Central memory CD4-positive, alpha-beta T cell (primary cell): ENCODE data around the gene BSN.
A peak's percentile ranks its signal among the peaks of the same experiment; 100 is the strongest.

Experiments
- DNase-seq: peaks from one replicate; pipeline ENCODE4 v3.0.0; 2022

Gene BSN

DNA sequence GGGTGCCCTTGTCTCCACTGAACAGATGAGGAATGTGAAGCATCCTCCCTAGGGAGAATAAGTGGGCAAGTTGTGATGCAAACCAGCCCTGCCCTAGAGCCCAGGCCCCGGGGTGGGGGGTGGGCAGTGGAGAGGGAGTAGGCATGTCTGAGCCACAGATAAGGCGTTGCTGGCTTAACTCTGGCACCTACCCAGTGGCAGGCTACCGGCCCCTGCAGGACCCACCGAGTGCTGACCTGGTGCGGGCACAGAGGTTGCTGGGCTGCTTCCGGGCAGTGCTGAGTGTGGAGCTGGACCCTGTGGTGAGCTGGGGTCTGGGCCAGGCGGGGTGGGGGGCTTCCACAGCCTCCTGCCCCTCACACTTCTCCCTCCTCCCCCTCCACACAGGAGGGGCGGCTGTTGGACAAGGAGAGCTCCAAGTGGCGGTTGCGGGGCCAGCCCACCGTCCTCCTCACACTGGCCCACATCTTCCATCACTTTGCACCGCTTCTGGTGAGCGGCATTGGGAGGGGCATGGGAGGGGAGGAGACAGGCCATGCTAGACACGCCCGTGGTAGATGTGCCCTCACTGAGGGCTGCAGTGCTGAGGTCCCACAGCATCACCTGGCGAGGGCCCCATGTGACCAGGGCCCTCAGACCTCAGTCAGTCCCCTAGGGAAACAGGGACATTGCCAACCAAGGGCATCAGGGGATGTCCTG, 145.2 kb downstream of the BSN start:
- no peak for DNase-seq

DNA sequence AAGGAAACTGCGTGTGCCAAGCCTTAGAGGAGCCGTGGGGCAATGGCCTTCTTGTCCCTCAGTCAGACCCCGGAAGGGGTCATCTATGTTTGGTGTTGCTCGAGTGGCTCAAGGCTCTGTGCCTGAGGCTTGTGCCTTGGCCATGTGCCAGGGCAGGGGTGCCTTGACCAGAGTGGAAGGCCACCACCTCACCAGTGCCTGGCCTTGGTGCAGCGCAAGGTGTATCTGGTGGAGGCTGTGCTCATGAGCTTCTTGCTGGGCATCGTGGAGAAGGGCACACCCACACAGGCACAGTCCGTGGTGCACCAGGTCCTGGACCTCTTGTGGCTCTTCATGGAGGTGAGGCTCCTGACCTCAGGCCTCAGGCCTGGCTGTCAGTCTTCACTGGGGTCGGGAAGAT, 145.7 kb downstream of the BSN start:
- DNase-seq: no peak

- DNase-seq: no peak
Measured at GRCh38 chr3:49700453-49701128, 146.3 kb downstream of the BSN start.

GRCh38 chr3:49701388-49702077, 147.3 kb downstream of the BSN start:
- DNase-seq: no peak

DNA sequence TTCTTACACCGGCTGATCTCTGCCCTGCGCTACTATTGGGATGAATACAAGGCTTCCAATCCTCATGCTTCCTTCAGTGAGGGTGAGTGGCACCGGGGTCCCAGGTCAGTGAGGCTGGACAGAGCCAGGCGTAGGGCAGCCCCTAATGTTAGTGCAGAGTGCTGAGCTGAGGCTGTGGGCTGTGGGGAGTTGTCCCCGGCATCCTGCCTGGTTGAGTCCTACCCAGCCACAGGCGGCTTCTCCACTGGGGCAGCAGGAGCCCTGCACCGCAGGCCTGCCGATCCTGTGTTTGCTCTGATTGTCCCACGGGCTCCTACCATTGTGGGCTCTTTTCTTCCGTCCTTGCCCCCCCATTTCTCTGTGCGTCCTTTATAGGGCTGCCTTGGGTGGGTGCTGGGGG, 148.4 kb downstream of the BSN start:
- DNase-seq: no peak

DNA sequence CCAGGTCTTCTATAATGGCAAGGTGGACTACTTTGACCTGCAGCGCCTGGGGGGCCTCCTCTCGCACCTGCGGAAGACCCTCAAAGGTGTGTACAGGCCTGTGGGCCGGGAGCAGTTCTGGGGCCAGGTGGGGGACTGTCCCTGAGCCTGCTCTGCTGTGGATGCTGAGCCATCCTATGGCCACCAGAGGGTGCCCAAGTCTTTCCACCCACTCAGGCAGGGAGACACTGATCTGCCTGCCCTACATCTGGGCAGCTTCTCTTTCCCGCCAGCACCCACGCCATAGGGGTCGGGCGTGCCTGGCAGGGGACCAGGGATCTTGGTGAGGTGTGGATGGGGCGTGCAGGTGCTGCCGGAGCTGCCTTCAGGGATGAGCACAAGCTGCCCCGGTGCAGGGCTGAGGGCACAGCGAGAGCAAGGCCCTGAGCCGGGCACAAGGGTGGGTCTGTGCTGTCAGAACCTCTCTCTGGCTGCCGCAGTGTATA, 149.2 kb downstream of the BSN start:
- DNase-seq: peak; percentile 60

GRCh38 chr3:49703956-49704355, 149.7 kb downstream of the BSN start:
- no peak for DNase-seq

GRCh38 chr3:49704629-49705028, 150.4 kb downstream of the BSN start:
- DNase-seq: no peak

GRCh38 chr3:49705390-49705960, 151.2 kb downstream of the BSN start:
- no peak for DNase-seq

DNA sequence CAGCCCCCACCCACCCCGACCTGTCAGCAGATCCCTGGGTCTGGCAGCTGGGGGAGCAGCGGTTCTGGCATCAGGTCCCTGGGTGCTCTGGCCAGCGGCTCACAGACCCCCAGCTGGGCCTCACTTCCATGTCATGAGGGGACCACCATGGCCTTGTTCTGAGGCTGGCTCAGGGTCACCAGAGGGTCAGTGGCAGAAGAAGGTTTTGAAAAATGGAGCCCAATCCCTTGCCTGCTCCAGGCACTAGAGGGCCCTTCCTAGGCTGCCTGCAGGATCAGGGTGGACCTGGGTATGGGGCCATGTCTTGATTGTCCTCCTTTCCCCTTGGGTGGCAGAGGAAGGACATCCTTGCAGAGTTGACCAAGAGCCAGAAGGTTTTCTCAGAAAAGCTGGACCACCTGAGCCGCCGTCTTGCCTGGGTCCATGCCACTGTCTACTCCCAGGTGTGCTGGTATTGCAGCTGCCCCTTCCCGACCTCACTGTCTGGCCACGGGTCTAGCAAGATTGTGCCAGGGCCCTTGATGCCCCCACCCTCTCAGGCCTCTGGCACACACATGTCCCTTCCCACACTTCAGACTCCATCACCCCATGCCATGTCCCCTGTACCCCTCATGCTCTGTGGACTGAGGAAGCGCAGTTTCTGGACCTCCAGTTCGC, 152.3 kb downstream of the BSN start:
- DNase-seq: no peak

DNA sequence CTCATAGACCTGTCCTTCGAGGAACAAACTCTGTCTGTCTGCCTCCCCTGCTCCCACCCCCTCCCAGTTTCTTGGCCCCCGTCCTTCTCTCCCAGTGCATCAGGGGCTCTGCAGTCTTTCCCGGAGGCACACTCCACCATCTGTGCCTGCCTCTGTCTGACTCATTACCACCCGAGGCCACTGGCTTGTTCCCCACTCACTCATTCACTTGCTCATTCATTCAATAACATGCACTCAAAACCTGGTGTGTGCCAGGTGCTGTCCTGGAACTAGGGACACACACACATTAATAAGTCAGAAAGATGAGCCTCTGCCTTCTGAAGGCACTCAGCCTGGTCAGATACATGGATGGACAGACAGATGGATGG, 152.8 kb downstream of the BSN start:
- no peak for DNase-seq

- DNase-seq: no peak
Measured at GRCh38 chr3:49709852-49710251, 155.6 kb downstream of the BSN start.

DNA sequence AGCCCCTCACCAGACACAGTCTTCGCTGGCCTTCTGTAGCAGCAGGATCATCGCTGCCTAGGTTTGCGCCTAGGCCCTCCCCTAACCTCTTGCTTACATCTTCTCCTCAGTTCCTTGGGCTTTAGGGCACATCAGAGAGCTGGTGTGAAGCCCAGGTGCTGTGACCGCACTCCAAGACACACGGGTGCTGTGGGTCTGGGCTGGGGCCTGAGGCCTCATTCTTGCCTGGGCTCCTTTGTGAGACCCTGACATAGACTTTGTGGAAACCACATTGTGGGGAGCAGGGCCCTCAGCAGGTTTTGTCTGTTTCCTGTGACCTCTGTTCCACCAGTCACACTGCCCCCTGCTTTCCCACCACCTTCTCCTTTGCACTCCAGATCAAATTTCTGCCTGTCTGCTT, 157.2 kb downstream of the BSN start:
- no peak for DNase-seq

- no peak for DNase-seq
Measured at GRCh38 chr3:49712166-49712565, 157.9 kb downstream of the BSN start.

DNA sequence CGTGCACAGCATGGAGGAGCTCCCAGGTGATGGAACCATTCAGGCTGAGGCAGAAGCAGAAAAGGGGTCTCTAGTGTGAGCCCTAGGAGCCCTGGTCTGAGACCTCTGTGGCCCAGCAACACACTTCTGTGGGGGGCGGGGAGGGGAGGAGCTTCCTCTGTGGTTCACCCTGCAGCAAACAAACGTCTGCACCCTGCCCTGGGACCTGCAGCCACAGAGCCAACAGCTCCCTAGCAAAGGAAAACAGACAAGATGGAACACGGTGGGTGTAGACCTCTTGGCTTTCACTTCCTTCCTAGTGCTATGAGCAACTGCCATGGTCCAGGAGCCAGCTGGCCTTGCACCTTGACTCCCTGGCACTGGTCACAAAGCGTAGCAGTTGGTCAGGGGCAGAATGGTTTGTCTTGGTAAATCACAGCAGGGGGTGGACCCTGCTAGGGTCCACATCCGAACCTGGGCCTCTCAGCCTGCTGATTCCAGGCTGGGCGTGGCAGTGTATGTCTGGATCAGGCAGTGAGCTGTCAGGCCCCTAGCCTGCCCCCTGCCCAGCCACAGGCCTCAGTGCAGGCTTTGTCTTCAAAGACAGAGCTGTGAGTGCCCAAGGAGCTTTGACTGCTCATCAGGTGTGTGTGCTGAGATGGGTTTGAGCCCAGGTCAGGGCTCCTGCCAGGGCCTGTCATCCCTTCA, 158.5 kb downstream of the BSN start:
- no peak for DNase-seq

- DNase-seq: no peak
Measured at GRCh38 chr3:49713336-49714105, 159.2 kb downstream of the BSN start.

- no peak for DNase-seq
Measured at GRCh38 chr3:49714728-49715550, 160.7 kb downstream of the BSN start.

- DNase-seq: no peak
Measured at GRCh38 chr3:49715611-49716121, 161.4 kb downstream of the BSN start.

DNA sequence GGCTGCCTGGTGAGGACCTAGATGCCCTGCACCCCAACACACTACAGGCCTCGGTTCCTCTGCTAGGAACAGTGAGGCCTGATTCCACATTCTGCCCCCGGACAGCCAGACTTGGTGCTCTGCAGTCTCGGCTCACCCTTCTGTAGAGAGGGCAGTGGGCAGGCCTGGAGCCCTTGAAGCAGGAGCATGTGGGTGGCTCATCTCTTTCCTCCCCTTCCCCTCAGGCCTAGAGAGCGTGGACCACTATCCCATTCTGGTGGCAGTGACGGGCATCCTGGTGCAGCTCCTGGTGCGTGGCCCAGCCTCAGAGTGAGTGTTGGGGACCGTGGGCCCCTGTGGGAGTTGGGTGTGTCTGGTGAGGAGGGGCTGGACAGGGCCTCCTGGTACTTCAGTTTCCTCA, 161.9 kb downstream of the BSN start:
- no peak for DNase-seq

DNA sequence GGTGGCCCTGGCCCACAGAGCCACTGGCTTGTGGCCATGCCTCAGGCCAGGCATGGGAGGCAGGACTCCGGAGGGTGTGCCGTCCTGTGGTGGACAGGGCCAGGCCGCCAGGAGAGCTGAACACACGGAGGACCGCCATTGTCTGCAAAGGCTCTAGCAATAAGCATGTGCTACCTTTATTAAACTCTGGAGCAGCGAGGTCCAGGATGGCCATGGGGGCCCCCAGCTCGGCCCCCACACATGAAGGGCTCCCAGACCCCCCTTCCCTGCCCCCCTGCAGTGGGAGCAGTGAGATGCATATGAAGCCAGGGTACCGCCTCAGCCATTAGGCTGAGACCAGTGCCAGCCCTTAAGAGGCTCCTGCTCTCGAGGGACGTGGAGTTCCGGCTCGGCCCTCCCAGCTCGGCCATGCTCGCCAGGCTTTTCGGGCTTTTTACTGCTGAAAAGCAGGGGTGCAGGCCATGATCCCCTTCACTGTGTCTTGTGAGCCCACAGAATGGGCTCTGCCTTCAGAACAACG, 162.5 kb downstream of the BSN start:
- DNase-seq: no peak
